ENCODE results near the gene SRSF2.
"Not testable (repeated sequence)": the region's sequence is repeated elsewhere in the genome, so short reads cannot be mapped to it uniquely, and the experiment has no call there.

Gene SRSF2

GRCh38 chr17:76720941-76721340 lies 16.2 kb downstream of the SRSF2 start:
- DNase-seq (ENCODE audit: low read depth): no peak

DNA sequence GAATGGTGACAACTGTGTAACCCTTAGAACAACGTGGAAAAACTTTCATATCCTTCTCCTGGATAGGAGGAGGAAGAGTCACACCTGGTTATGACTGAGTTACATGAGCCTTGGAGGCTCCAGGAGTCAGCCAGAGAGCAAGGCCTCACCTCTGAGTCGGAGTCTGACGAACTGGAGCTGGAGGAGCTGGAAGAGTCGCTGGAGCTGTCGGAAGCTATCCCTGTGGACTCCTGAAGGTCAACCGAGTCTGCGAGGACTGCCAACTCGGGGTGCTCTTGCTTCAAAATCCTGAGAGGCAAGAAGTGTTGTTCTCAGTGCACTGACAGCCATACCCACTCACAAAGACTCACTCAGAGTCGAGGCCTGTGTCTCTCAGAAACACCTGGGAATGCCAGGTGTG lies 16.9 kb downstream of the SRSF2 start:
- no peak for DNase-seq (ENCODE audit: low read depth)

DNA sequence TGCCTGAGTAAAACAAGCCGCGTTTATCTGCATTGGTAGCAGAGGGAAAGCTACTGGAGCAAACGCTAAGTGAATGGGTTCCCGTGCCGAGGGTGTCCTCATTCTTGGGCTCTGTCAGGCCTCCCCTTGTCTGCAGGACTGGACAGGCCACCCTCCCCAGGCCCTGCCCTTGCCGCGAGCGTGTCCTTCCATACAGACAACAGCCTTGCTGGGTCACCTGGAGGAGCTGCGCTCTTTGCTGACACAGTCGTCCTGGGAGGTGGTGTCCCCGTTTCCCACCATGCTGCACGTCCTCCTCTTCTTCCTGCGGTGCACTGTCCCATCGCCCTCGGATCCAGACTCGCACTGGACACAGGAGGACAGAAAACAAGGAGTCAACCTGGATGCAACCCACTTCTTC lies 18.6 kb downstream of the SRSF2 start:
- no peak for DNase-seq (ENCODE audit: low read depth)

GRCh38 chr17:76716839-76717215 lies 20.3 kb downstream of the SRSF2 start:
- peak; percentile 95 for DNase-seq (ENCODE audit: low read depth)

DNA sequence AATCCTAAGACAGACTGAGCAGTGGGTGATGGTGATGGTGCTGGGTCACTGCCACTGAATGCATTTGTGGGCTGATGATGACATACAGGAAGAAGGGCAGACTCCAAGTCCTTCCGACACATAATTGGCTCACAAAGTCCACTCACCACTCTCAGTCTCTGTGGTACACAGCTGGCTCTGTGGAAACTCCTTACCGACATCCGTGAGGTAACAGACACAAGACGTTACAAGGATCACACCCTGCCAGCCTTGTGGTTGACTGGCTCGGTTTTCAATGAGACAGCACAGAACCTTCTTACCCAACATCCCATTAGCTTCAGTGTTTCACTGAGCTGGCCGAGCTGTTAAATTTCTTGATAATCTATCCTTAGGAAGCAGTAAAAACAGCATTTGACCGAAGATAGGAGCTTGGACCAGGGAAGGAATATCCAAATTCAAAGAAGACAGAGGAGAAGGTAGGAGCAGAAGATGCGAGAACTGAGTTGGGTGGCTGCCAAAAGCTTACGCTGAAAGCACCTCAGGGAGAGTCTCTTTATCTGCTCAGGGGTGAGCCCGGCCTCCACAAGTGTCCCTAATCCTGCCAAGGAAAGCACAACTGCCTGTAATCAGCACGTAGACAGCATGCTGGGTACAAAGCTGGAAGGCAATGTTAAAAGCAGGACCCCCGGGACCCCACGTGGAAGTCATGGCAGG lies 20.8 kb downstream of the SRSF2 start:
- DNase-seq (ENCODE audit: low read depth): peak; percentile 98

DNA sequence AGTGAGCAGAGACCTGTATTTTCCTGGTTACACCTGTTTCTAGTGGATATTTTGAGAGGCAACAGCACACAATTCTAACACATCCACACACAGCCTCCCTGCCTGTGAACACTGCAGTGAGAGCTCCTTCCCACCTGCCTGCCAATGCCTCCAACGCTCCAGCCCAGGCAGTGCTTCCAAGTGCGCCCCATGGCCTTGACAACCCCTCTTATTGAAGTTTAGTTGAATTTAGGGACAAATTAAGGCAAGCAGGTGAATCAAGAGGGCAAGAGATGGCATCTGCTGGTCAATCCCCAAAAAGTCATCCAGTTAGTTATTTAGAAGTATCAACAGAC lies 21.7 kb downstream of the SRSF2 start:
- no peak for DNase-seq (ENCODE audit: low read depth)

DNA sequence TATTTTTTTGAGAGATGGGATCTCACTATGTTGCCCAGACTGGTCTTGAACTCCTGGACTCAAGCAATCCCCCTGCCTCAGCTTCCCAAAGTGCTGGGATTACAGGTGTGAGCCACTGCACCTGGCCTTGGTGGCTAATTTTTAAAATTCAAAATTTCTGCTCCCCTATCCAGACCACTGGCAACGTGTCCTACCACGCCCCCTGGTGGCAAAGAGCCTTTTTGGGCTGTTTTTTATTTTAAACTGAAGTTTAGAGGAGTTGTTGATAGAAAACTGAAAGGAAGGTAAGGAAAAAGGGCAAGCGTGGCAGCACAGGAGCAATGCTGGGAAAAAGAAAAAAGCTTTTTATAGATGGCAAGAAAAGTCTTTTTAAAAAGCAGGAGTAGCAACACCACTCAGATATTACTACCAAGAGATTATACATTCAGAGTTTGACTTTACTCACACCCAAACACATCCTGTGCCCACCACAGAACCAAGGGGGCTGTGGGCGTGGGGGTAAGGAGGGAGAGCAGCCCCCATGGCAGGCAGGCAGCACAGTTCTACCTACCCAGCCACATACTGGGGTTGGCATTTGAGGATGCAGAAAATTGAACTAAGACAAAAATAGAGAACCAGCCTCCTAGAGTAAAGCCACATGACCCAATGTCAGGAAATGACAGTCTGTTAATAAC lies 22.2 kb downstream of the SRSF2 start:
- DNase-seq (ENCODE audit: low read depth): peak; percentile 62

DNA sequence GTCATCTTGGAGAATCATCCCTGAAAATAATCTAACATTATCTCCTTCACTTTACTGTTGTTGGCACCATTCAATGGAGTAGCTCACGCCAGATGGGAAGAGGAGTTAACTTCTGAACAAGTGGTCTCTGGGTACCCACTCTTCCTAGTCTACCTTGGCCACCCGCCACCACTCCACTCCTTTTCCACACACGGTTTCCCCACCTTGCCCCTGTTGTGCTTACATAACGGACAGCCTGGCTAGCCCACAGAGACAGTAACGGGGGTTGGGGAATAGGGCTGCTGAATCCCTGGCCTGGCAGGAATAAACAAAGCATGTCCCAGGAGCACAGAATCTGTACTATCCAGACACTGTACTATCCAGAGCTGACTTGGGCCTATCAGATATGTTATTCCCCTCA lies 22.8 kb downstream of the SRSF2 start:
- DNase-seq (ENCODE audit: low read depth): no peak

- DNase-seq (ENCODE audit: low read depth): no peak
These were observed 23.4 kb downstream of the SRSF2 start for GRCh38 chr17:76713765-76714164.

DNA sequence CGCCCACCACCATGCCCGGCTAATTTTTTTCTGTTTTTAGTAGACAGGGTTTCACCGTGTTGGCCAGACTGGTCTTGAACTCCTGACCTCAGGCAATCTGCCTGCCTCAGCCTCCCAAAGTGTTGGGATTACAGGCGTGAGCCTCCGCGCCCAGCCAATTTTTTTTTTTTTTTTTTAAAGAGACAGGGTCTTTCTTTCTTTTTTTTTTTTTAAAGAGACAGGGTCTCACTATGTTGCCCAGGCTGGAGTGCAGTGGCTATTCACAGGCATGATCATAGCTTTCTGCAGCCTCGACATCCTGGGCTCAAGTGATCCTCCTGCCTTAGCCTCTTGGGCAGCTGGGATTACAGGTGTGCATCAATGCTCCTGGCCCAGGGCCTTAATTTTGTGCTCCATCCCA lies 24.8 kb downstream of the SRSF2 start:
- not testable (repeated sequence) for DNase-seq (ENCODE audit: low read depth)

GRCh38 chr17:76710863-76711611 lies 26.1 kb downstream of the SRSF2 start, which contains the start of gene MXRA7:
Gene MXRA7, minus strand, starts transcription at chr17:76710965. Its CDS starts 19 bp downstream, at chr17:76710946.
- peak; percentile 78 for DNase-seq (ENCODE audit: low read depth)

DNA sequence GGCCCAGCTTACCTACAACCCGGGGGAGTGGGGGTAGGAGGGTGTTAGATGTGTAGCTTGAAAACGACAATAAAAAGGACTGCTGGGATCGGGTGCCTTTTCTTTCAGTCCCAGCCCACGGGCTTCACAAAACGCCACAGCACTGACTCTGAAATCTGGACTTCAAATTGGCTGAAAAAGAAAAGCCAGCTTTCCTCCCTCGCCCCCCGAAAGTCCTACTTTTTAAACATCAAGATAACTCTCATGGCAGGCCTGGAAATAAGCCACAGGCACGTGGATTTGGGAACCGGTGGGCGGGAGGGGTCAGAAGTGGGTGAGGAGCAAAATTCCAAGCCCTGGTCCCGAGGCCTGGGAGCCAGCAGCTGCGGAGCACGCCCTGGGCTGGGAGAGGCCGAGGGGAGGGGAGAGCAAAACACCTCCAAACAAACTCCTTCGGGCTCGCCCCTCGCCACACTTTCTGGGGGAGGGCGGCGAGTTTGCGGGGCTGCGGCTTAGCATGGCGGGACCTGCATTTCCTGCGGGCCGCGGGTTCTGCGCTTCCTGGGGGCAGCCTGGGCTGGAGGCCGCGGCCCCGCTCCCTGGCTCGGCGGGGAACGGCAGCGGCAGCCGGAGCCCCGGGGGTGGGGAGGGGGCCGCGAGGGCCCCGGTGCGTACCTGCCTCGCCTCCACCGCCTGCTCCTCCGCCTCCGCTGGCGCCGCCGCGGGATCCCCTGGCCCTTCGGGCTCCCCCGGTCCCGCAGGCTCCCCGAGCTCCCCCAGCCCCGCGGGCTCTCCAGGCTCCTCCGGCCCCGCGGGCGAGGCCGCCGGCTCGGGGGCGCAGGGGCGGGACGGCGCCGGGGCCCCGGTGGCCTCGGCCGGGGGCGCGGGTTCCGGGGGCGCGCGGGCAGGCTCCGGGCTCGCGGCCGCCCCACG lies 26.9 kb downstream of the SRSF2 start:
- peak; percentile 53 for DNase-seq (ENCODE audit: low read depth)

- peak; percentile 100 for DNase-seq (ENCODE audit: low read depth)
These were observed 27.8 kb downstream of the SRSF2 start for GRCh38 chr17:76709077-76709950.

GRCh38 chr17:76707985-76708807 lies 28.9 kb downstream of the SRSF2 start:
- DNase-seq (ENCODE audit: low read depth): no peak

DNA sequence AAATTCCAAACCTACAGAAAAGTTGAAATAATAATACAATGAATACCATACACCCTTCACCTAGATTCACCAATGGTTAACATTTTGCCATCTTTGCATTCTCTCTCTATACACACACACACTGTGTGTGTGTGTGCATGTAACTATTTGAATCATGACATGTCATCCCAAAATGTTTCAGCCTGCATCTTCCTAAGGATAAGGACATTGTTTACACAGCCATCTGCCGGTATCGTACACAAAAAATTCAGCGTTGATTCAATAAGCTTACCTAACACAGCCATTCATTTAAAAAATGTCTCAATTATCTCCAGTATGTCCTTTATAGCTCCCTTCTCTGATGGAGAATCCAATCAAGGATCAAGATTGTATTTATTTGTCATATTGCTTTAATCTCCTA lies 30.3 kb downstream of the SRSF2 start:
- no peak for DNase-seq (ENCODE audit: low read depth)

DNA sequence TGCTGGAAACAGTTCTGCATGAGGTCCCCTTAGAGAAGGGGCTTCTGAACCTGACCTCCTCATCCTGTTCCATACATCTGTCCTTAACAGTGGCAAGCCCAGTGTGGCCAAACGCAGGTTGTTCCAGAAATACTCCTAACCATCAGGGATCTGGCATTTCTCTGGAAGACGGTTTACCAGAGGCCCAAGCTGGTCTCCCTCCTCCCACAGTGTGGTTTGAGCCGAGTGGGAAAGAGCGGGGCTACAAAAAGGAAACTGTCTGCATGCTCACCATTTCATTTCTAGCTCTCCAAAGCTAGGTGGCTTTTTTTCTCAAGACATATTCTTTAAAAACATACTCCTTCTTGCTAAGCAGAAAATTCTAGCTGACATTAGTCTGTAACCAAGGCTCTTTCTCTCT lies 32.3 kb downstream of the SRSF2 start:
- no peak for DNase-seq (ENCODE audit: low read depth)

GRCh38 chr17:76702941-76703637 lies 34.0 kb downstream of the SRSF2 start:
- no peak for DNase-seq (ENCODE audit: low read depth)

DNA sequence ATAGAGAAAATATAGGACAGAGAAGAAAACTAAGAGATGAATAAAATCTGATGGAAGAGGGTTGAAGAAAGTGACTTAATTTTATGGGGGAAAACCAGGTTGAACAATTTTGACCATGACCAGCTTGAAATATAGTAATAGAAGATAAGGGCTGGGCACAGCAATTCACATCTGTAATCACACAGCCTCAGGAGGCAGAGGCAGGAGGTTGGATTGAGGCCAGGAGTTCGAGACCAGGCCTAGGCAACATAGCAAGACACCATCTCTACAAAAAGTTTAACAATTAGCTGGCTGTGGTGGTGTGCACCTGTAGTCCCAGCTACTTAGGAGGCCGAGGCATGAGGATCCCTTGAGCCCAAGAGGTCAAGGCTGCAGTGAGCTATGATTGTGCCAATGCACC lies 35.1 kb downstream of the SRSF2 start:
- DNase-seq (ENCODE audit: low read depth): no peak

DNA sequence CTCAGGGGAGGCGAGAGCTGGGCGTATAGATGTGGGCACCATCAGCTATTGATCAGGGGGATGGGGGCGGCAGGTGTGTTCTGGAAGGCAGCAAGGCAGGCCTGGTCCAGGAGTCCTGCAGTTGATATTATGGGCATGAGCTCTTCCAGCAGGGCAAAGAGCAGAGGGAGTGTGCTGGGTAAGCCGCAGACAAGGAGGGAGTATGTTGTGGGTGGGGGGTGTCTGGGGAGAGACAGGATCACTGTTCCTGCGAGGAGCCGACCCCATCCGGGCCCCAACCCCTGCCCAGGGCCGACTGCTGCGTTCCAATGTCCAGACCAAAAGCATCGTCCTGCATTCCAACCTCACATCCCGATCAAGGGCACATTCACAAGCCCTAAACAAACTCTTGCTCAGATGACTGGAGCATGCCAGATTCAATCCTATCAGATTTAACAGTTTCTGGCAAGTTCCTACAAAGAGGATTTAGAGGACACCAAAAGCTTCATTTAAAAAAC lies 35.6 kb downstream of the SRSF2 start:
- peak; percentile 58 for DNase-seq (ENCODE audit: low read depth)

Data from EH (cell line).